Activated CD4-positive, alpha-beta T cell treated with anti-CD3 and anti-CD28 coated beads, Interleukin-2, amount 50 U/mL, for 48 hours (primary cell): ENCODE measurements around the gene BAD.
"Not testable (repeated sequence)": the region's sequence is repeated elsewhere in the genome, so short reads cannot be mapped to it uniquely, and the experiment has no call there.

Source experiments
- DNase-seq, 2 experiments: peaks; one replicate each; pipeline ENCODE4 v3.0.0-alpha.2; 2020

Gene BAD

DNA sequence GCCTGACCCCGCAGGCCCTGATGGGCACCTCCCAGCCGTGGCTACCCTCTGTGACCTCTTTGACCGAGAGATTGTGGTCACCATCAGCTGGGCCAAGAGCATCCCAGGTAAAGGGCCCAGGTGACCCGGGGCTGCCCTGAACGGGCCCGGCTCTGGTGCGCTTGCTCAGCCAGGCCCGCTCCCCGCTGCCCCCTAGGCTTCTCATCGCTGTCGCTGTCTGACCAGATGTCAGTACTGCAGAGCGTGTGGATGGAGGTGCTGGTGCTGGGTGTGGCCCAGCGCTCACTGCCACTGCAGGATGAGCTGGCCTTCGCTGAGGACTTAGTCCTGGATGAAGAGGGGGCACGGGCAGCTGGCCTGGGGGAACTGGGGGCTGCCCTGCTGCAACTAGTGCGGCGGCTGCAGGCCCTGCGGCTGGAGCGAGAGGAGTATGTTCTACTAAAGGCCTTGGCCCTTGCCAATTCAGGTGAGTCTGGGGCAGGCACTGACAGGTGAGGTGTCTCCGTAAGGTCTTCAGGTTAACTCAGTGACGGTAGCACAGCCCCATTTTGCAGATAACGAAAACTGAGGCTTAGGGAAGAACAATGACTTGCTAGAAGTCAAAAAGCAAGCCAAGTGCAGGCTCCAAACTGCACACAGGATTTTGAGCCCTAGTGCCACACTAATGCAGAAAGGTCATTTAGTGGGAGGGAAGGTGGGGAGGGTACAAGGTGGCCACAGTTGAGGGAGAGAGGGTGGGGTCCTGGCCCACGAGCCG lies 30.5 kb upstream of the BAD start:
- no peak for DNase-seq

- DNase-seq, result no peak
Observed at GRCh38 chr11:64314146-64314804, 29.8 kb upstream of the BAD start.

GRCh38 chr11:64313491-64314145 lies 29.2 kb upstream of the BAD start:
- DNase-seq, result no peak

- DNase-seq, result no peak
Observed at GRCh38 chr11:64312947-64313346, 28.5 kb upstream of the BAD start.

GRCh38 chr11:64307795-64308194 lies 23.3 kb upstream of the BAD start:
- not testable (repeated sequence) for DNase-seq

DNA sequence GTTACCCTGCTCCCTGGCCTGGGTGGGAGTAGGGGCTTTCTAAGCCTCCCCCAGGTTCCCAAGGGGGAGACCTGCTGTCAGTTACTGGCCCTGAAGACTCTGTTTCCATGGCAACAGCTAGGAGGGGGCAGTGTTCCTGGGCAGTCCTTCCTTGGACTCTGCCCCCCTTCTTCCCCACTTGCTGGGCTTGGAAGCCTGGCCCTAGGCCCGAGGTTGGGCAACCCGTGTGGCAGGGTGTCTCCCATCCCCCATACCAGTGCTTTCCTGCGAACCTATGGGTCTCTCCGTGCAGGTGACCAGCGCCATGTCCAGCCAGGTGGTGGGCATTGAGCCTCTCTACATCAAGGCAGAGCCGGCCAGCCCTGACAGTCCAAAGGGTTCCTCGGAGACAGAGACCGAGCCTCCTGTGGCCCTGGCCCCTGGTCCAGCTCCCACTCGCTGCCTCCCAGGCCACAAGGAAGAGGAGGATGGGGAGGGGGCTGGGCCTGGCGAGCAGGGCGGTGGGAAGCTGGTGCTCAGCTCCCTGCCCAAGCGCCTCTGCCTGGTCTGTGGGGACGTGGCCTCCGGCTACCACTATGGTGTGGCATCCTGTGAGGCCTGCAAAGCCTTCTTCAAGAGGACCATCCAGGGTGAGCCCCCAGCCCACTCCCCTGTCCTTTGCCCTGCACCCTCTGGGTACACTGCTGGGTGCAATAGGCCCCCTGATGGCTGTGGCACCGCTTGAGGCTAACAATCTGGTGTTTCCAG lies 22.6 kb upstream of the BAD start:
- no peak for DNase-seq

GRCh38 chr11:64306563-64306875 lies 22.1 kb upstream of the BAD start:
- DNase-seq, result no peak

- peak; percentile 77 to 84 for DNase-seq
Observed at GRCh38 chr11:64305691-64306562, 21.5 kb upstream of the BAD start.

DNA sequence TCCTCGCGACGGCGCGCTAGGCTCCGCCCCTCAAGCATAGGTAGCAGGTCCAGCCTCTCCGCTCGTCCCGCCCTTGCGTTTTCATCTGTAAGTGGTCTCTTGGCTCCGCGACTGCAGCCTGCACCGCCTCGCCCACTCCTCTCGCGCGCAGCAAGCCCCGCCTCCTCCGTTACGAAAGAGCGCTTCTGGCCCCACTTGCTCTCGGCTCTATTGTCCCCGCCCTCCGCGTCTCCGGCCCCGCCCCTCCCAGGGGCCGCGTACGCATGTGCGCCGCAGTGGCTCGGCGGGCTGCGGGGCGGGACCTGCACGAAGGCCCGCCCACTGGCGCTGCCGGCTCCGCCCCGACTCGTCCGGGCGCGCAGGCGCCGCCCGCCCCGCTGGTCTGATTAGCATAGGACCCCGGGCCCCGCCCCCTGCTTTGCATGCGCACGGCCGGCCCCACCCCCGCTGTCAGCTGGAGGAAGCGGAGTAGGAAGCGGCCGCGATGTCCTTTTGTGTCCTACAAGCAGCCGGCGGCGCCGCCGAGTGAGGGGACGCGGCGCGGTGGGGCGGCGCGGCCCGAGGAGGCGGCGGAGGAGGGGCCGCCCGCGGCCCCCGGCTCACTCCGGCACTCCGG lies 20.7 kb upstream of the BAD start, which contains the start of gene ESRRA:
TSS of gene ESRRA (plus strand) at position 450 of the 616 bp plus-strand sequence. CDS start 1,656 bp downstream, outside the sequence.
- peak; percentile 100 for DNase-seq

GRCh38 chr11:64304316-64305072 lies 20.0 kb upstream of the BAD start:
- peak; percentile 98 to 99 for DNase-seq

DNA sequence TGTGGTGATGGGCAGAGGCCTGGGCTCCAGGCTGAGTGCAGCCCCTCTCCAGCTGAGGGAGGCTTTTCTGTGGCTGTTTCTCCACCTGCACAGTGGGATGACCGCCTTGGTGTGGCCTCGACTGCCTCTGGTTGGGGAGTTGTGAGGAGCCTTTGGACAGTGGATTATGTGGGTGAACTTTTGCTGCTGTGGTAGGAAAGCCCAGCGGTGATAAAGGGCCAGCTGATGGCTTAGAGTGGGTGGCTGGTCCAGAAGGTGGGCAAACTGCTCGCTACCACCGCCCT lies 19.5 kb upstream of the BAD start:
- no peak for DNase-seq

DNA sequence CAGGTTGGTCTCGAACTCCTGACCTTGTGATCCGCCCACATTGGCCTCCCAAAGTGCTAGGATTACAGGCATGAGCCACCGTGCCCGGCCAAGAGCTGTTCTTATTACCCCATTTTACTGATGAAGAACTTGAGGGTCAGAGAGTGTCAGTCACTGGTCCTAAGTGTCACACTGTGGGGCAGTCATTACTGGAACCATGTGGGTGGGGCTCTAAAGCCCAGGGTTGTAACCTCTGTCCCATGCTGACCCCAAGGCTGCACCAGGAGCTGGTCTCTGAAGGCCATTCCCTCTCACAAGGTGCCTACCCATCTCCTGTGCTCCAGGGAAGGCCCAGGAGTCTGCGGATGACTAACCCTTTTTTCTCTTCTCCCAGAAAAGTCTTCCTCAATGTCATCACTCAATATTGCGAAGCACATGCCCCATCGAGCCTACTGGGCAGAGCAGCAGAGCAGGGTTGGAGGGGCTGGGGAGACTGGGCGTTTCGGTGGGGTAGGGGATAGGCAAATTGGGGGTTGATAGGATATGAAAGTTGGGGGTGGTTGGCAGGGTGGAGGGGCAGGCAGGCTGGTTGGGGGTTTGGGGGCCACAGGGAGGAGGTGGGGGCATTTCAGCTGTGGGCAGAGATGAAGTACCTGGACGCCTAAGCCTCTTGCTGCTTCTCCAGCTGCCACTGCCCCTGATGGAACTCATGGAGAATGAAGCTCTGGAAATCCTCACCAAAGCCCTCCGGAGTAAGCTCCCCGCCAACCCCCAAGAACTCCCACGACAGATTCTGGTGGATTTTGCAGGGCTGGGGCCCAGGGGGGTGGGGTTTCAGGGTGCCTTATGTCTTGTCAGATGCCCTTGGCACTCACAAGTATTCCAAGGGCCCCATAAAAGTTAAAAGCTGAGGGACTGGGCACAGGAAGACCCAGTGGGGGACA lies 18.9 kb upstream of the BAD start:
- no peak for DNase-seq

GRCh38 chr11:64299847-64300648 lies 15.6 kb upstream of the BAD start, which contains the start of gene CATSPERZ:
Gene CATSPERZ (plus strand): TSS chr11:64300358. CDS start chr11:64300411, 53 bp downstream.
- no peak for DNase-seq

DNA sequence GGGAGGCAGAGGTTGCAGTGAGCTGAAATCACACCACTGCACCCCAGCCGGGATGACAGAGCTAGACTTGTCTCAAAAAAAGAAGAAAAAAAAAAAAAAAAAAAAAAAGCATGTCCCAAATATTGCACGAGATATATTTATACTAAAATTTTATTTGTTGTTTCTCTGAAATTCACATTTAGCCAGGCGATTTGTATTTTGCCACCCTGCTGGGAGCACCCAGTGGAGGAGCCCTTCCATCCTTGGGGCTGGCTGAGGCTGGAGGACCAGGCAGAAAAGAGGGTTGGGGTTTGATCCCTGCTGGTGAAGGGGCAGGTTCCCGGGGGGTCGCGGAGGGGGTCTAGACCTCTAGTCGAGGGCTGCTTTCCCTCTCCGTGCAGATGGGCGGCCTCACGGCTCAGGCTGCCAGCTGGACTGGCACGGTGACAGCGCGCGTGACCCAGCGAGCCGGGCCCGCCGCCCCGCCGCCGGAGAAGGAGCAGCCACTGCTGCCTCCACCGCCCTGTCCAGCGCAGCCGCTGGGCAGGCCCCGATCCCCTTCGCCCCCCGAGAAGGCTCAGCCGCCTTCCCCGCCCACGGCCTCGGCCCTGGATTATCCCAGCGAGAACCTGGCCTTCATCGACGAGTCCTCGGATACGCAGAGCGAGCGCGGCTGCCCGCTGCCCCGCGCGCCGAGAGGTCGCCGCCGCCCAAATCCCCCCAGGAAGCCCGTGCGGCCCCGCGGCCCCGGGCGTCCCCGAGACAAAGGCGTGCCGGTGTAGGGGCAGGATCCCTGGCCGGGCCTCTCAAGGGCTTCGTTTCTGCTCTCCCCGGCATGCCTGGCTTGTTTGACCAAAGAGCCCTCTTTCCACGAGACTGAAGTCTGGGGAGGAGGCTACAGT lies 14.7 kb upstream of the BAD start:
- no peak for DNase-seq

- no peak for DNase-seq
Observed at GRCh38 chr11:64297699-64298358, 13.4 kb upstream of the BAD start.

DNA sequence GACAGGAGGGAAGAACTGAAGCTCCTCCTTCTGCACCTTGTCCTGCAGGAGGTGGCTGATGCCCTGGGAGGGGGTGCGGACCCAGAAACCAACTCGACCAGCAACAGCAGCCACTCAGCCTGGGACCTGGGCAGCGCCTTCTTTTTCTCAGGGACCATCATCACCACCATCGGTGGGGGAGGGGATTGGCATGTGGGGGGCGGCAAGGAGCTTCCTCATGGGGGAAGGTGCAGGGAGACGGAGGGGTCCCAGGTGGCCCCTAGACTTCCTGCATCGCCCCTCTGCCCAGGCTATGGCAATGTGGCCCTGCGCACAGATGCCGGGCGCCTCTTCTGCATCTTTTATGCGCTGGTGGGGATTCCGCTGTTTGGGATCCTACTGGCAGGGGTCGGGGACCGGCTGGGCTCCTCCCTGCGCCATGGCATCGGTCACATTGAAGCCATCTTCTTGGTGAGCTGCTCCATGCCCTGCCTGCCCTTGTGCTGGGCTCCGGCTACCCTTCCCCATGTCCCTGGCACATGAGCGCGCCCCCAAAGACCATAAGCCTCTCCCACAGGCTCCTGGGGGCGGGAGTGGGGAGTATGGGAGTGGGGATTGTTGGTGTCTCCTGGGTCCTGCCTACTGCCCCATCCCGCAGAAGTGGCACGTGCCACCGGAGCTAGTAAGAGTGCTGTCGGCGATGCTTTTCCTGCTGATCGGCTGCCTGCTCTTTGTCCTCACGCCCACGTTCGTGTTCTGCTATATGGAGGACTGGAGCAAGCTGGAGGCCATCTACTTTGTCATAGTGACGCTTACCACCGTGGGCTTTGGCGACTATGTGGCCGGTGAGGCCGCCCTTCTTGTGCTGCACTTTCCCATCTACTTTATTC lies 12.6 kb upstream of the BAD start:
- no peak for DNase-seq

- DNase-seq, result no peak
Observed at GRCh38 chr11:64296236-64296635, 11.8 kb upstream of the BAD start.
